PC-9 (cell line): Measurements from ENCODE around the gene ABCB7.

Source experiments
- CTCF ChIP-seq: fragments of 200-600 bp; sonication (generic); conservative IDR thresholded peaks from 2 replicates; pipeline ENCODE4 v1.6.1; 2017; ENCODE audit warnings: mixed run types, antibody characterized with exemption, mild to moderate bottlenecking, moderate library complexity
- EZH2 ChIP-seq: fragments of 200-600 bp; sonication (generic); IDR thresholded peaks from 2 replicates; pipeline ENCODE4 v1.8.0; 2017; ENCODE audit warnings: antibody characterized with exemption, low read depth

DNA sequence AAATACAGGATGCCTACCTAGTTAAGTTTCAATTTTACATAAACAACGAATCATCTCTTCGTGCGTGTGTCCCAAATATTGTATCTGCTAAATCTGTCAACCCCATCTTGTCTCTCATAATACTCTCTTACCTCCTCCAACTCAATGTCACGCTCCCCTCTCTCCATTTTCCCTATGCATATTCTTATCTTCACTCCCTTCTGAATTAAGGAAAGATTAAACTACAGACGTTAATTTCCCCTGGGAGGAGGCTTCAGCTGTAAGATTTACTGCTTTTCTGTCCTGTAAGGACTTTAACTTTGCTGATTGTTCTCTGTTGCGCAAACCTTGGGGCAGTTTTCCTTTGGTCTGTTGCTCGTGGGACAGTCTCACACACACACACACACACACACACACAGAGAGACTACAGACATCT lies 455 bp upstream of the ABCB7 start:
- TF ChIP-seq CTCF (no peak), EZH2 (no peak)
